Measurements from ENCODE around the gene TSPEAR.

Gene TSPEAR

GRCh38 chr21:44547656-44548331 is 163.6 kb downstream of the TSPEAR start:
- DNase-seq (ENCODE audit: low spot score) = no peak

- no peak for DNase-seq (ENCODE audit: low spot score)
Measured at GRCh38 chr21:44544566-44544965, 166.8 kb downstream of the TSPEAR start.

DNA sequence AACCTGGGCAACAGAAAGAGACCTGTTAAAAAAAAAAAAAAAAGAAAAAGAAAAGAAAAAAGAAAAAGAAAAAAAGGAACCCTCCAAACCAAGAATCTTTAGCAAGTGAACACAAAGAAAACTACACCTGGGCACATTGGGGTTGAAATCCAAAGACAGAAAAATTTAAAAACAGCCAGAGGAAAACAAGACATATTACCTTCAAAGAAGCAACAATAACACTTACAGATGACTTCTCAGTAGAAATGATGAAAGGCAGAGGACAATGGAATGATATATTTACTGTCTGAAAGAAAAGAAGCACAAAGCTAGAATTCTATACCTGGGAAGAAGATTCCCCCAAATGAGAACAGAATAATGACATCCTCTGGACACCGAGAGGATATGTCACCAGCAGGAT is 168.7 kb downstream of the TSPEAR start:
- DNase-seq (ENCODE audit: low spot score) = no peak

- DNase-seq (ENCODE audit: low spot score) = no peak
Measured at GRCh38 chr21:44540741-44541288, 170.6 kb downstream of the TSPEAR start.

DNA sequence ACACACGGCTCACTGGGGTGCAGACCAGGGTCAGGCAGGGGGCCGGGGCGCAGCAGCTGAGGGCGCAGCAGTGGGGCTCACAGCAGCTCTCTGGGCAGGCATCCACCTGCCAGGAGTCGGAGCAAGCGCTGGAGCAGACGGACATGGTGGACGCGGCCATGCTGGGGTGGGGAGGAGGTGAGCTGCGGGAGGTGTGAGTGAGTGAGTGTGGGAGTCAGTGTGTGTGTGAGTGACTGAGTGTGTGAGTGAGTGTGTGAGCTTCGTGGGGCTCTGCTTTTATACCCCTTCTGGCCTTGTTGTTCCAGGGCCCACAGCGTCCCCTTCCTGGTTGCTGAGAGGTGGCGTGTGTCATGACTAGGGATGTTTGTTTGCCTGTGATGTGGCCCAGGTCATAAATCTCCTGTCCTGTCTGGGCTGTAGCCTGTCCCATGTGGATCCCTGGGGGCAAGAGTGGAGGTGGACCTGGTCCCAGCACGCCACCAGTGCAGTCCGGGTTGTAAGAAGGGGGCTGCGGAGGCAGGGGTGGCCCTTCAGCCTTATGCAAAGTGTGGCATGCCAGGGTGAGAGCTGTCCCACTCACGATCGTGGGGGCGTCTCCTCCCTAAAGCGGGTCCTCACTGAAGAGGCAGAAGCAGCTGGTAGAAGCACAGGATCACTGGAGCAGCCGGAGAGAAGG is 171.2 kb downstream of the TSPEAR start, which contains the start of gene KRTAP10-1:
KRTAP10-1 (minus strand) TSS at position 205 of the 676 bp plus-strand sequence; CDS start at position 160, 45 bp downstream.
- no peak for DNase-seq (ENCODE audit: low spot score)

- DNase-seq (ENCODE audit: low spot score) = no peak
Measured at GRCh38 chr21:44539046-44539445, 172.3 kb downstream of the TSPEAR start.

GRCh38 chr21:44537930-44538911 is 173.2 kb downstream of the TSPEAR start:
- DNase-seq (ENCODE audit: low spot score) = no peak

GRCh38 chr21:44535963-44536362 is 175.4 kb downstream of the TSPEAR start:
- no peak for DNase-seq (ENCODE audit: low spot score)

DNA sequence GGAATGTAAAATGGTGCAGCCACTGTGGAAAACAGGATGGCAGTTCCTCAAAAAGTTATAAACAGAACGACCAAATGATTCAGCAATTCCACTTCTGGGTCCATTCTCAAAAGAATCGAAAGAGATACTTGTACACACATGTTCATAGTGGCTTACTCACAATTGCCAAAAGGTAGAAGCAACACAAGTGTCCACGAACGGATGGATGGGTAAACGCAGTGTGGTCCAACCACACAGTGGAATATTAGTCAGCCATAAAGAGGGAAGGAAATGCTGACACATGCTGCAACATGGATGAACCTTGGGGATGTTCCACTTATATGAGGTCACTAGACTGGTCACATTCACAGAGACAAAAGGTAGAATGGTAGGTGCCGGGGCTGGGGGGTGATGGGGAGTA is 176.7 kb downstream of the TSPEAR start:
- no peak for DNase-seq (ENCODE audit: low spot score)

GRCh38 chr21:44533891-44534627 is 177.3 kb downstream of the TSPEAR start:
- DNase-seq (ENCODE audit: low spot score) = no peak

DNA sequence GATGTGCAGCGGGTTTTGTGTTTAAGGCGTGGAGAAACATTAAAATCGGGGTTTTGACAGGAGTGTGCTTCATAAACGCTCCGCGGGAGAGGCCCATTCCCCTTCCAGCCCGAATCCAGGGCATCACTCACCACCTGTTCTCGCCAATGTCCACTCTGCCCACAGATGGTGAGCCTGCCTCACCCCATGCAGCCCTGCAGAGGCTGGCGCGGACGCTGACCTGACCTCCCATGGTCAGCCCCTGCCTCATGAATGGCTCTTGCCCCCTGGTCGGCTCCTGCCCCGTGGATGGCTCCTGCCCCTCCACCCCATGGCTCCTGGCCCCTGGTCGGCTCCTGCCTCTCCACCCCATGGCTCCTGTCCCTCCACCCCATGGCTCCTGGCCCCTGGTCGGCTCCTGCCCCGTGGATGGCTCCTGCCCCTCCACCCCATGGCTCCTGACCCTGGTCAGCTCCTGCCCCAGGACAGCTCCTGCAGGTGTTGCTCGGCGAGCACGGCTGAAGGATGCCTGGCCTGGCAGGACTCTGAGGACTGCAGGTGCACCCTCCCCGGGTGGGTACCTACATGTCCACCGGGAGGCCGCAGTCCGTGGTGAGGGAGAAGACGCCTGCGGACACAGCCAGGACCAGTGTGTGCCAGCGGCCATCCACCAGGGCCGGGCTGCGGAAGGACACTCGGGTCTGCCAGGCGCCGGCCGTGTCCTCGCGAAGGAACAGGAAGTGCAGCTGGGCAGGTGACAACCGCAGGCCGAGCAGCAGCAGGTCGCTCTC is 178.1 kb downstream of the TSPEAR start:
- DNase-seq (ENCODE audit: low spot score) = no peak

DNA sequence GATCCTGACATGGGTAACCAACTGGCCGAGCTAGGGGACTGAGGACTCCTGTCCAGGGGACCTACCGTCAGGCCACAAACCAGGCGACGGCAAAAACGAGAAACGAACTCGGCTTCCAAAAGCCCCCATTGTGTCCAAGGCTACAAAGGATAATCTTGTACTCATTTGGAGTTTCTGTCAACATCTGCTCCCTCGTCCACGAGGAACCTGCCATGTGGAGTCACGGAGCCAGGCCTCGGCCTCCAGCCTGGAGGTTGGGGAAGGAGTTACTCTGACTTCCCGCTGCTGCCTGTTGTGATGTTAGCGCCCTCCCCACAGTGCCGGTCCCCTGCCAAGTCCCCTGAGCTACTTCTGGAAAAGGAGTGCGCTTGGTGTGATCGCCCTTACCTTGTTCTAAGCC is 178.7 kb downstream of the TSPEAR start:
- DNase-seq (ENCODE audit: low spot score) = no peak

DNA sequence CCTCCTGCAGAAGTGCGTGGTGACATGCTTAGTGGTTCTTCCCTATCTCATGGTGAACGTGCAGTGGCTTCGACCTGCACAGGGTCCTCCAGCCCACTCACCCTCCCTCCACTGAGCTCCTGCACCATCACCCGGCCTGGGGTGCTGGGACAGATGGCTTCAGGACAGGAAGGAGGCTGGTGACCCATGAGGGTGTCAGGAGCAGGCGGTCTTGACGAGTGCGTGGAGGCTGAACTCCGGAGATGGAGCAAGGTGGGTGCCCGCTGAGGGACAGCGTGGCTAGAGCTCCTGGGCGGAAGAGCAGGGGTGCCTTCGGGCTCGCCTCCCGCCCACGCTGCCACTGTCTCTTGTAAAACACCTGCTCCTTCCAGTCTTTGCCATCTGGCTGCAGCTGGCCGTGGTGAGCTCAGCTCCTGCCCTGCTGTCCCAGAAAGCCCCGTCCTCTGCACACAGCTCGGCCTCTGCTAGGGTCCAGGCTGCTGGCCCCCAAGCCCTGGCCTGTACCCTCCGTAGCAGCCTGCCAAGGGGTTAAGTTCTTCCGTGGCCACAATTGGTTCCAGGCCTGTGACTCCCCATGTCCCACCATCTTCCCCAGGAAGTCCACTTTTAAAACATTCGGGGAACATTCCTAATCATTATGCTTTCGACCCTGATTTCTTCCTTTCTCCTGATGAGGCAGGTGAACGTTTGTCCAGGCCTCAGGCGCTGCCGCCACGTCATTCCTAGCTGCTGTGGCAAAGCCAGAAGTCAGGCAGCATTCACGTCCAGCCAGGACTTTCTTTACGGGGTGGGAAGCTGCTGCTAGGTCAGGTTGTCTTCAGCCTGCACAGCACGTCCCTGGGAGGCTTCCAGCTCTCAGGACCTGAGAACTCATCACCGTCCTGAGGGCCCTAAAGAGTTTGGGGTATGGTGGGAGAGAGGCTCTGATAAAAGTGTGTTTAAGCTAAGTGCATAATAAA is 179.5 kb downstream of the TSPEAR start:
- DNase-seq (ENCODE audit: low spot score) = no peak

GRCh38 chr21:44530903-44531605 is 180.3 kb downstream of the TSPEAR start:
- no peak for DNase-seq (ENCODE audit: low spot score)

DNA sequence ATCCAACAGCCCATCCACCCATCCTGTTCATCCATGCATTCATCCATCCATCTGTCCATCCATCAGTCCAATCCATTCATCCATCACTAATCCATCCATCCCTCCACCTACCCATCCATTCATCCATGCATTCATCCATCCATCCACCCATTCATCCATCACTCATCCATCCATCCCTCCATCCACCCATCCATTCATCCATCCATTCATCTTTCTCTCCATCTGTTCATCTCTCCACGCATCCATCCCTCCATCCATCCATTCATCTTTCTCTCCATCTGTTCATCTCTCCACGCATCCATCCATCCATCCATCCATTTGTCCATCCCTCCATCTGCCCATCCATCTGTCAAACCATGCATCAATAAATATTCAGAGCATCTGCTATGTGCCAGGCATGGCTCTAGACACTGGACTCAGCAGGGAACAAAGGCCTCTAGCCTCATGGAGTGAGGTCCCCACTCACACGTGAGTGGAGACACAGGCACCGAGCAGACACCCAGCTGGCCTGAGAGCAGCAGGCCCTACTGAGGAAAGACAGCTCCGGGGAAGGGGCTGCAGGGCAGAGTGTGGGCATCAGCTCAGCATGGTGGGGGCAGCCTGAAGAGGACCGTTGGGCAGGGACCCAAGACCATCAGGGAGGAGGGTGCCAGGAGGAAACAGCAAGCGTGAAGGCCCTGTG is 181.0 kb downstream of the TSPEAR start:
- no peak for DNase-seq (ENCODE audit: low spot score)

- DNase-seq (ENCODE audit: low spot score) = no peak
Measured at GRCh38 chr21:44529503-44530125, 181.8 kb downstream of the TSPEAR start.

GRCh38 chr21:44529011-44529421 is 182.4 kb downstream of the TSPEAR start:
- DNase-seq (ENCODE audit: low spot score) = no peak

GRCh38 chr21:44528634-44528995 is 182.8 kb downstream of the TSPEAR start:
- no peak for DNase-seq (ENCODE audit: low spot score)
